Fibroblast of lung (primary cell): ENCODE results near the gene REPS1.

Source experiments
- EZH2 ChIP-seq: IDR thresholded peaks from 2 replicates; pipeline ENCODE4 v1.5.1; 2012; ENCODE audit warnings: low read length, control low read depth, mild to moderate bottlenecking; ENCODE audit errors: missing control alignments
- TF ChIP-seq, protein P1 (sequence below), 2 donors: IDR thresholded peaks in 1 of 2; conservative IDR thresholded peaks in 1 of 2; 1 replicate in 1 of 2; 2 replicates in 1 of 2; pipeline ENCODE4 v1.5.1; 2011 to 2012; ENCODE audit warnings: low read length in 2 of 2, control low read depth in 1 of 2, inconsistent platforms in 1 of 2, low read depth in 1 of 2, mild to moderate bottlenecking in 1 of 2

DNA sequence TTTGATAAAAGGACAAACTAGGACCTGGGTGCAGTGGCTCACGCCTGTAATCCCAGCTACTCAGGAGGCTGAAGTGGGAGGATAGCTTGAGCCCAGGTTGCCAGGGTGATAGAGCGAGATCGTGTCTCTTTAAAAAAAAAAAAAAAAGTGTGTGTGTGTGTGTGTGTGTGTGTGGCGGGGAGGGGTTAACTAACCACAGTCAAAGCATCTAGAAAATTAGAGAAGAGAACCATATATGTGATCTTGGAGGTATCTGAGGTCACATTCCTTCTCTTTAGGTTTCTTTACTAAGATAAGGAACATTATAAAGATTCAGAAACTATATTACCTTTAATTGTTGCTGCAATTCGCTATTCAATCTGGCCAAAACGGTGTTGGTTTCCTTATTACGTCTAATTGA lies 80.9 kb downstream of the REPS1 start:
- TF ChIP-seq, protein P1, sequence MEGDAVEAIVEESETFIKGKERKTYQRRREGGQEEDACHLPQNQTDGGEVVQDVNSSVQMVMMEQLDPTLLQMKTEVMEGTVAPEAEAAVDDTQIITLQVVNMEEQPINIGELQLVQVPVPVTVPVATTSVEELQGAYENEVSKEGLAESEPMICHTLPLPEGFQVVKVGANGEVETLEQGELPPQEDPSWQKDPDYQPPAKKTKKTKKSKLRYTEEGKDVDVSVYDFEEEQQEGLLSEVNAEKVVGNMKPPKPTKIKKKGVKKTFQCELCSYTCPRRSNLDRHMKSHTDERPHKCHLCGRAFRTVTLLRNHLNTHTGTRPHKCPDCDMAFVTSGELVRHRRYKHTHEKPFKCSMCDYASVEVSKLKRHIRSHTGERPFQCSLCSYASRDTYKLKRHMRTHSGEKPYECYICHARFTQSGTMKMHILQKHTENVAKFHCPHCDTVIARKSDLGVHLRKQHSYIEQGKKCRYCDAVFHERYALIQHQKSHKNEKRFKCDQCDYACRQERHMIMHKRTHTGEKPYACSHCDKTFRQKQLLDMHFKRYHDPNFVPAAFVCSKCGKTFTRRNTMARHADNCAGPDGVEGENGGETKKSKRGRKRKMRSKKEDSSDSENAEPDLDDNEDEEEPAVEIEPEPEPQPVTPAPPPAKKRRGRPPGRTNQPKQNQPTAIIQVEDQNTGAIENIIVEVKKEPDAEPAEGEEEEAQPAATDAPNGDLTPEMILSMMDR (conservative IDR thresholded peaks at IDR 0.05 in 1 of 2, IDR thresholded peaks at IDR 0.05 in 1 of 2; ENCODE audit: low read depth in 1 of 2, low read length in 2 of 2) = no peak
- TF ChIP-seq EZH2 = no peak
